K562 (cell line): ENCODE results near the gene RHBDL3. TPM values are rescaled to one million over a fixed set of nuclear protein-coding genes. Genes with fewer than 3 reads are reported as not detected.

Experiments used
- ATAC-seq: fragments of 200-7000 bp; cut with Tn5 transposase; 3 replicates; pipeline ENCODE4 v1.9.1; 2020; ENCODE audit warnings: moderate library complexity
- BruUV-seq: library from RNA; stranded (reverse); fragments of 400-500 nt; replicated peaks from 2 replicates; lab custom pipeline; 2021; lab: Mats Ljungman, UMichigan
- CTCF ChIA-PET: fragments of 300-600 bp; formaldehyde crosslinking; extraction: SDS; loops from one replicate; lab custom pipeline; 2021; ENCODE audit warnings: low intra/inter-chr PET ratio; lab: Yijun Ruan, JAX
- POLR2A ChIA-PET: fragments of 300-600, 350-650 bp; sonication (Branson Sonifier 250); formaldehyde crosslinking; extraction: SDS; loops from one replicate; lab custom pipeline; 2021; ENCODE audit warnings: antibody characterized with exemption, inconsistent platforms; lab: Yijun Ruan, JAX
- DNase-seq, 4 experiments: peaks; one replicate each; pipeline versions ENCODE4 v3.0.0 to v3.0.0-alpha.2; 2011 to 2018; ENCODE audit warnings: low spot score in 3 of 4, mixed read lengths in 3 of 4; ENCODE audit errors: extremely low read depth in 1 of 4
- FAIRE-seq: peaks from 2 replicates; lab custom pipeline; 2011; peaks lifted over from hg19 to GRCh38; lab: Jason Lieb, UNC
- H2AFZ ChIP-seq: 2 replicates; pipeline ENCODE4 v1.6.0; 2011; ENCODE audit warnings: low read depth, low read length, control low read depth, inconsistent platforms
- H3K27ac ChIP-seq: fragments of 200-600 bp; 3 replicates; pipeline ENCODE4 v1.8.0; 2011; ENCODE audit warnings: low read depth, mild to moderate bottlenecking, control low read depth, inconsistent platforms, low read length, moderate library complexity, mixed read lengths; ENCODE audit errors: extremely low read depth
- H3K27me3 ChIP-seq, 2 experiments: fragments of 300-600 bp in 1 of 2; 2 replicates in 1 of 2; 3 replicates in 1 of 2; pipeline versions ENCODE4 v1.6.0 to v1.8.0; 2011; ENCODE audit warnings: inconsistent platforms in 2 of 2, low read length in 2 of 2, mild to moderate bottlenecking in 1 of 2, mixed read lengths in 1 of 2, moderate library complexity in 1 of 2; ENCODE audit not compliant: control insufficient read depth in 2 of 2, insufficient read depth in 2 of 2
- H3K36me3 ChIP-seq: fragments of 300-600 bp; 3 replicates; pipeline ENCODE4 v1.8.0; 2011; ENCODE audit warnings: mild to moderate bottlenecking, low read length, inconsistent platforms; ENCODE audit not compliant: control insufficient read depth, insufficient read depth
- H3K4me1 ChIP-seq, 2 experiments: fragments of 200-600 bp in 1 of 2; replicated peaks in 1 of 2; 2 replicates in 1 of 2; 3 replicates in 1 of 2; pipeline versions ENCODE4 v1.5.1 to v1.8.0; 2011; ENCODE audit warnings: inconsistent platforms in 2 of 2, low read length in 2 of 2, mild to moderate bottlenecking in 1 of 2, mixed read lengths in 1 of 2, moderate library complexity in 1 of 2; ENCODE audit not compliant: control insufficient read depth in 2 of 2, insufficient read depth in 2 of 2
- H3K4me2 ChIP-seq: 2 replicates; pipeline ENCODE4 v1.6.1; 2011; ENCODE audit warnings: low read length, control low read depth, inconsistent platforms, mixed read lengths; ENCODE audit not compliant: insufficient read depth
- H3K4me3 ChIP-seq: fragments of 200-600 bp; sonication (generic), shearing (Covaris generic); 2 replicates; pipeline ENCODE4 v1.5.1; 2016; ENCODE audit warnings: control low read depth, inconsistent platforms
- H3K79me2 ChIP-seq: fragments of 200-600 bp; 3 replicates; pipeline ENCODE4 v1.8.0; 2011; ENCODE audit warnings: low read length, inconsistent platforms; ENCODE audit not compliant: control insufficient read depth, insufficient read depth
- H3K9ac ChIP-seq, 2 experiments: 2 replicates each; pipeline versions ENCODE4 v1.6.0 to v1.6.1; 2011; ENCODE audit warnings: low read depth in 2 of 2, low read length in 2 of 2, control low read depth in 1 of 2, inconsistent platforms in 1 of 2, mild to moderate bottlenecking in 1 of 2, mixed read lengths in 1 of 2; ENCODE audit not compliant: insufficient read depth in 1 of 2
- H3K9me1 ChIP-seq: one replicate; pipeline ENCODE4 v1.6.0; 2011; ENCODE audit warnings: inconsistent platforms, mild to moderate bottlenecking, low read length, moderate library complexity; ENCODE audit not compliant: control insufficient read depth, insufficient read depth
- H3K9me3 ChIP-seq: replicated peaks from 2 replicates; pipeline ENCODE4 v1.5.1; 2011; ENCODE audit warnings: low read depth, low read length, inconsistent platforms; ENCODE audit not compliant: control insufficient read depth, insufficient read depth
- H4K20me1 ChIP-seq: replicated peaks from 2 replicates; pipeline ENCODE4 v1.6.1; 2011; ENCODE audit warnings: low read length, inconsistent platforms, mixed read lengths; ENCODE audit not compliant: control insufficient read depth, insufficient read depth
- JUNB ChIP-seq: fragments of 450-650 bp; formaldehyde crosslinking; conservative IDR thresholded peaks from 2 replicates; pipeline ENCODE4 v1.4.0; 2020; ENCODE audit warnings: mild to moderate bottlenecking
- KLF10 ChIP-seq: fragments of 250-450 bp; sonication (Bioruptor Pico); IDR thresholded peaks from 2 replicates; pipeline ENCODE4 v1.6.1; 2021; ENCODE audit warnings: matching md5 sums
- LEF1 ChIP-seq: fragments of 450-650 bp; IDR thresholded peaks from 2 replicates; pipeline ENCODE4 v1.6.1; 2016; ENCODE audit warnings: mild to moderate bottlenecking
- PHF8 ChIP-seq: fragments of 200-600 bp; sonication (generic); IDR thresholded peaks from 2 replicates; pipeline ENCODE4 v1.6.1; 2012; ENCODE audit warnings: mixed run types, mild to moderate bottlenecking, inconsistent platforms, low read length, moderate library complexity, borderline replicate concordance
- PRMT5 ChIP-seq: sonication (generic); formaldehyde crosslinking; IDR thresholded peaks from 2 replicates; pipeline ENCODE4 v1.5.0; 2020; ENCODE audit warnings: missing genetic modification reagents
- PRPF4 ChIP-seq: fragments of 200-400 bp; formaldehyde crosslinking; IDR thresholded peaks from one replicate; pipeline ENCODE4 v1.6.1; 2017; ENCODE audit warnings: low read length, low read depth, mild to moderate bottlenecking; ENCODE audit not compliant: insufficient read depth, poor library complexity, severe bottlenecking
- RBFOX2 ChIP-seq: fragments of 200-400 bp; formaldehyde crosslinking; IDR thresholded peaks from 2 replicates; pipeline ENCODE4 v1.6.1; 2017; ENCODE audit warnings: low read depth, mild to moderate bottlenecking, low read length, moderate library complexity
- XRCC3 ChIP-seq: fragments of 450-650 bp; IDR thresholded peaks from 2 replicates; pipeline ENCODE4 v1.6.1; 2017; ENCODE audit warnings: mild to moderate bottlenecking, moderate library complexity
- WGBS: fragments of 100-300 bp; shearing (Covaris generic); methylation state at CpG from one replicate; pipeline ENCODE4 v1.1.6; 2016; ENCODE audit warnings: low coverage, mixed read lengths; ENCODE audit not compliant: insufficient coverage; ENCODE audit errors: missing lambda C conversion rate; 5-methylcytosine and 5-hydroxymethylcytosine counted together
- in situ Hi-C: fragments of 300-500 bp; cut with MboI; formaldehyde crosslinking; loops from 4 replicates; pipeline ENCODE4 v1.15.0; 2018; ENCODE audit warnings: inconsistent platforms, mixed read lengths
- intact Hi-C: fragments of 100-400 bp; cut with micrococcal nuclease; formaldehyde crosslinking; loops from 2 replicates; pipeline ENCODE4 v1.14.2; 2022
- polyA plus RNA-seq, 8 experiments: library from polyadenylated mRNA; depleted of rRNA in 4 of 8; stranded (reverse) in 5 of 8; unstranded in 3 of 8; fragments of >200 nt; fragmentation: Nextera tagmentation in 2 of 8; fragmentation: Illumina TruSeq in 1 of 8; extraction: Ambion mirVana in 2 of 8; extraction: Trizol in 1 of 8; gene quantifications; 2 replicates each; pipeline versions ENCODE4 v1.2.1 to v1.2.3, GENCODE V29; 2011 to 2014; ENCODE audit warnings: inconsistent platforms in 1 of 8, missing spikeins in 1 of 8
- total RNA-seq, 7 experiments: library from RNA; depleted of rRNA in 6 of 7; stranded (reverse); fragments of >200 nt in 6 of 7; fragmentation: Illumina TruSeq in 2 of 7; extraction: Trizol in 2 of 7; gene quantifications; 2 replicates each; pipeline versions ENCODE4 v1.2.1 to v1.2.3, GENCODE V29; 2011 to 2021; ENCODE audit warnings: low replicate concordance in 1 of 7
- TF ChIP-seq, protein P1 (sequence below): IDR thresholded peaks from 2 replicates; pipeline ENCODE4 v1.6.1; 2011; ENCODE audit not compliant: insufficient read length; ENCODE audit errors: extremely low read depth

RHBDL3 gene
- total and polyA plus RNA-seq, 9 of the 15 experiments (the other 6 are each of a cell fraction or from before 2014, with no cell fraction given) = 0.06 to 0.31 (median 0.09) TPM; not detected in 4

DNA sequence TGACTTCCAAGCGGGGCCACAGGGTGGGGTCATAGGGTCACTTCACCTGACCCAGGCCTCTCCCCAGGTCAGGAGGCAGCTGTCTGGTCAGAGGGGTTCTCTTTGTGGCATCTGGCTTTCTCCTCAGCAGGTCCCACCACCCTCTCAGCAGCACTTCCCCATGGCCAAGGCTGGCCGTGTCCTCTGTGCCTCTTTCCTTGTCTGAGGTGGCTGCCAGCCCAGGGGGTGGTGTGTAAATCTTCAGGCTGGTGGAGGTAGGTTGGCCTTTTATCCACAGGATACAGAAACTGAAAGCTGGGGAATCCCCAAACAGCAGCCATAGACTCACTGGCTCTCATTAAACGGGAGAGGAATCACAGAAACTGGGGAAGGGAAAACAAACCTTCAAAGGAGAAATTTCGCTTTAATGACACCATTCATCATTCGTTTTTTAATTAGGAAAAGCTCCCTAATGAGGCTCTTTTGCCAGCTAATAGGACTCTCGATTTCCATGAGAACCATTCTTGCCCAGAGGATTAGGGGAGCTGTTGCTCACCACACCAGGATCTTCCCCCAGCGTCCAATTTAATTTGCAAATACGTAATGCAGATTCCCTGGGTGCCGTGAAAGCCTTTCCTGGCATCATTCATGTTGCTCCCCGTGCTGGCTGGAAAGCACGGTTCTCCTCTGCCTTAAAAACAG lies 58.3 kb downstream of the RHBDL3 start:
- H3K9me3 ChIP-seq = no peaks in the 10 kb centered on the region
- no peak overlapping the region for H3K27ac ChIP-seq
- FAIRE-seq (no peak), ATAC-seq (no peak)
- TF ChIP-seq RBFOX2 (no peak), PRMT5 (CRISPR knock-in tag) (no peak), LEF1 (no peak), JUNB (CRISPR knock-in tag) (no peak), PRPF4 (no peak), XRCC3 (no peak), PHF8 (no peak), KLF10 (CRISPR knock-in tag) (no peak)
- TF ChIP-seq, protein P1, sequence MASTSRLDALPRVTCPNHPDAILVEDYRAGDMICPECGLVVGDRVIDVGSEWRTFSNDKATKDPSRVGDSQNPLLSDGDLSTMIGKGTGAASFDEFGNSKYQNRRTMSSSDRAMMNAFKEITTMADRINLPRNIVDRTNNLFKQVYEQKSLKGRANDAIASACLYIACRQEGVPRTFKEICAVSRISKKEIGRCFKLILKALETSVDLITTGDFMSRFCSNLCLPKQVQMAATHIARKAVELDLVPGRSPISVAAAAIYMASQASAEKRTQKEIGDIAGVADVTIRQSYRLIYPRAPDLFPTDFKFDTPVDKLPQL = no peak
- TF ChIP-seq, all 486 proteins: peak for 0
- in situ Hi-C loops = no loop called here
- WGBS = 17% methylated on average over 11 of the region's 11 CpGs
- H3K9me1 ChIP-seq = no peaks in the 10 kb centered on the region
- no peaks in the 10 kb centered on the region for H3K36me3 ChIP-seq
- no peak overlapping the region for H3K4me2 ChIP-seq
- H3K9ac ChIP-seq = peak overlapping the region in 1 of 2 experiments; percentile 43; a peak in 1 of 4 replicates
- peaks cover 0 to 4% of the 10 kb centered on the region in 2 experiments; a peak in 2 of 5 replicates for H3K4me1 ChIP-seq
- POLR2A ChIA-PET = interaction anchor here (0.9 to 1.5 kb wide), 3 partner anchors 8 to 27 kb away, joined by 3 to 5 read pairs (median 4); no protein-coding TSS in a partner anchor
- CTCF ChIA-PET = no interaction called here
- H2AFZ ChIP-seq = 0 out of 2 replicates have a peak overlapping the region, but pooled peaks have one; percentile 12
- BruUV-seq = no TSS peak
- H4K20me1 ChIP-seq = no peaks in the 10 kb centered on the region
- intact Hi-C loops = no loop called here
- no peaks in the 10 kb centered on the region for H3K79me2 ChIP-seq
- no peak overlapping the region for H3K4me3 ChIP-seq
- no peak for DNase-seq
- no peaks in the 10 kb centered on the region for H3K27me3 ChIP-seq
